ENCODE results near the gene HGS. TPM values are rescaled to one million over a fixed set of nuclear protein-coding genes. Genes with fewer than 3 reads are reported as not detected.

The HGS gene
- total and polyA plus RNA-seq, 2 of the 8 experiments (the other 6 are each of a cell fraction or from before 2014, with no cell fraction given): 80.8 to 99.7 TPM

- H2BK20ac ChIP-seq (ENCODE audit: low read length): no peak overlapping the region
- no peaks in the 10 kb centered on the region for H3K23me2 ChIP-seq (ENCODE audit: low read depth, low read length)
- peaks cover 0 to 9% of the 10 kb centered on the region in 2 experiments; a peak in 1 of 4 replicates for H3K79me2 ChIP-seq (ENCODE audit: control insufficient read depth in 1 of 2, insufficient read depth in 2 of 2, low read length in 2 of 2)
- H3K79me1 ChIP-seq (ENCODE audit: low read depth, low read length): no peaks in the 10 kb centered on the region; the same call in 1 of the 2 replicates
- no peaks in the 10 kb centered on the region for H3K27me3 ChIP-seq (replicated peaks in 1 of 4; ENCODE audit: control insufficient read depth in 3 of 4, extremely low read depth in 1 of 4, insufficient read depth in 3 of 4, low read length in 3 of 4)
- no peak for TF ChIP-seq SUZ12 (IDR thresholded peaks at IDR 0.05; ENCODE audit: low read length)
- no peak for TF ChIP-seq FOSL1 (IDR thresholded peaks at IDR 0.05; ENCODE audit: insufficient read depth, low read depth, low read length)
- peak in 1 of 2 experiments; percentile 23; a peak in 1 of 3 replicates for TF ChIP-seq POLR2A (IDR thresholded peaks at IDR 0.05; ENCODE audit: control extremely low read depth in 1 of 2, low read depth in 2 of 2, low read length in 2 of 2)
- no peak overlapping the region for H2AK5ac ChIP-seq (ENCODE audit: low read depth, low read length)
- no peak overlapping the region for H2BK5ac ChIP-seq (ENCODE audit: low read depth, low read length)
- DNase-seq (ENCODE audit: low read depth in 1 of 2, low spot score in 2 of 2) (no peak), FAIRE-seq (no peak)
- no peak overlapping the region for H4K5ac ChIP-seq (ENCODE audit: insufficient read length, low read depth, low read length)
- no peak overlapping the region for H2BK12ac ChIP-seq (ENCODE audit: low read depth, low read length)
- peaks cover 26 to 53% (median 48%) of the 10 kb centered on the region in 4 experiments for H3K36me3 ChIP-seq (ENCODE audit: control insufficient read depth in 2 of 4, insufficient read depth in 4 of 4, low read length in 3 of 4)
- no peak overlapping the region for H3K56ac ChIP-seq (replicated peaks; ENCODE audit: insufficient read length, low read depth, low read length)
- H2AFZ ChIP-seq (ENCODE audit: low read length): no peak overlapping the region
- no peak overlapping the region for H3K9ac ChIP-seq (replicated peaks in 1 of 4; ENCODE audit: extremely low read depth in 1 of 4, low read depth in 3 of 4, low read length in 3 of 4)
- H3K18ac ChIP-seq (ENCODE audit: extremely low read depth, low read length): no peak overlapping the region
- 96% methylated on average over 18 of the region's 18 CpGs; no CpG with 5 or more reads in 1 of the 2 experiments for WGBS, 2 experiments (ENCODE audit: extremely low coverage in 1 of 2, insufficient coverage in 1 of 2, insufficient read length in 1 of 2, insufficient replicate concordance in 2 of 2, low coverage in 1 of 2, low lambda C conversion rate in 2 of 2, missing lambda C conversion rate in 1 of 2)
- no peak overlapping the region for H3K27ac ChIP-seq (ENCODE audit: low read depth, low read length)
- H3K23ac ChIP-seq (ENCODE audit: insufficient read length): no peak overlapping the region
- no peaks in the 10 kb centered on the region for H3K9me3 ChIP-seq (ENCODE audit: insufficient read depth in 2 of 2, low read depth in 1 of 2, low read length in 1 of 2)
- no peaks in the 10 kb centered on the region for H3K4me1 ChIP-seq (replicated peaks in 1 of 4; ENCODE audit: control insufficient read depth in 3 of 4, insufficient read depth in 4 of 4, low read length in 3 of 4)
- peaks cover 10 to 23% of the 10 kb centered on the region in 2 experiments for H4K20me1 ChIP-seq (replicated peaks in 1 of 2; ENCODE audit: control insufficient read depth in 1 of 2, insufficient read depth in 2 of 2, low read length in 2 of 2)
- no peak overlapping the region for H2BK15ac ChIP-seq (ENCODE audit: low read length)
- H4K8ac ChIP-seq (ENCODE audit: extremely low read depth, insufficient read depth, low read length): no peak overlapping the region
- CTCF ChIA-PET (ENCODE audit: partially characterized antibody): interaction anchor here (0.6 kb wide), 1 partner anchor 950 kb away, joined by 3 read pairs; no protein-coding TSS in a partner anchor
- POLR2A ChIA-PET (ENCODE audit: partially characterized antibody): interaction anchor here (0.6 to 28.4 kb wide), 8 partner anchors 8 to 53 kb away, joined by 4 to 436 read pairs (median 5); partner anchors contain the start of genes ARL16, HGS, MRPL12 and SLC25A10
- H2BK120ac ChIP-seq (replicated peaks; ENCODE audit: low read depth, low read length): no peak overlapping the region
- no peak overlapping the region for H3K14ac ChIP-seq (ENCODE audit: insufficient read length)
- no peak overlapping the region for H3K4me2 ChIP-seq (ENCODE audit: insufficient read depth in 1 of 2, low read depth in 2 of 2, low read length in 2 of 2)
- H3K4me3 ChIP-seq (ENCODE audit: extremely low read depth in 1 of 4, insufficient read depth in 2 of 4, low read depth in 3 of 4, low read length in 4 of 4): no peak overlapping the region
- no peak overlapping the region for H4K91ac ChIP-seq (replicated peaks; ENCODE audit: insufficient read length, low read length)
- H3K4ac ChIP-seq (replicated peaks; ENCODE audit: insufficient read length, low read depth, low read length): no peak overlapping the region
These were observed 10.1 kb upstream of the HGS start for GRCh38 chr17:81673561-81674258.

All from H1 (cell line).